Pancreas (tissue), 10 donors: ENCODE data around the gene AMN. TPM values are rescaled to one million over a fixed set of nuclear protein-coding genes. Genes with fewer than 3 reads are reported as not detected.

ENCODE experiments used
- ATAC-seq, 4 donors: fragments of 200-7000 bp; cut with Tn5 transposase; one replicate each; pipeline versions ENCODE4 v1.8.0 to v1.9.1; 2020; ENCODE audit warnings: mild to moderate bottlenecking in 4 of 4, moderate library complexity in 4 of 4
- DNase-seq, 6 donors: peaks; one replicate each; pipeline ENCODE4 v3.0.0-alpha.2; 2020
- FAIRE-seq: peaks from 2 replicates; lab custom pipeline; 2012; peaks lifted over from hg19 to GRCh38; lab: Jason Lieb, UNC
- H3K27ac ChIP-seq, 4 donors: fragments of 200-600 bp; sonication (generic); 1 replicate in 3 of 4; 2 replicates in 1 of 4; pipeline versions ENCODE4 v1.5.0 to v1.8.0; 2020
- H3K27me3 ChIP-seq, 4 donors: fragments of 200-600 bp; one replicate each; pipeline ENCODE4 v1.8.0; 2021
- H3K36me3 ChIP-seq, 3 donors: fragments of 200-600 bp; sonication (generic) in 1 of 3; one replicate each; pipeline versions ENCODE4 v1.5.0 to v1.8.0; 2020 to 2021
- H3K4me1 ChIP-seq, 3 donors: fragments of 200-600 bp; one replicate each; pipeline ENCODE4 v1.8.0; 2021
- H3K4me3 ChIP-seq, 4 donors: fragments of 200-600 bp; sonication (generic) in 2 of 4; one replicate each; pipeline versions ENCODE4 v1.5.0 to v1.8.0; 2020 to 2021
- H3K9me3 ChIP-seq, 4 donors: fragments of 200-600 bp; one replicate each; pipeline ENCODE4 v1.8.0; 2021
- CTCF ChIP-seq, 4 donors: fragments of 200-600 bp; sonication (generic) in 3 of 4; IDR thresholded peaks; one replicate each; pipeline versions ENCODE4 v1.5.0 to v1.8.0; 2021; ENCODE audit warnings: antibody characterized with exemption in 4 of 4
- WGBS, 2 donors: extraction: QIAGEN DNeasy Blood & Tissue Kit; methylation state at CpG; one replicate each; pipeline ENCODE4 v1.1.7; 2013; 5-methylcytosine and 5-hydroxymethylcytosine counted together
- intact Hi-C, 3 donors: fragments of 100-400 bp; cut with DNase I; formaldehyde crosslinking; loops; one replicate each; pipeline versions ENCODE4 v1.11.1 to v1.14.2; 2022
- polyA plus RNA-seq, 2 donors: library from polyadenylated mRNA; stranded (reverse); fragments of 200-250 nt; gene quantifications; one replicate each; pipeline ENCODE4 v1.2.3, GENCODE V29; 2013
- total RNA-seq, 6 donors: library from RNA; stranded (reverse); fragmentation: NEBNext Ultra II Directional in 4 of 6; extraction: Animal tissue kit (Norgen Biotek cat#: 25700) in 4 of 6; gene quantifications; one replicate each; pipeline versions ENCODE4 v1.2.1 to v1.2.4, GENCODE V29; 2021 to 2023
- donor health status: healthy with polysubstance abuse.
- donor health status: DM: no; HTN: no; CAD: no; lungs with moderate emphysema.
- donor health status: DM: no; HTN: no; CAD: no.
- donor health status: control.
- donor health status: control.
- donor health status: Bipolar disorder and iron deficiency.
- donor health status: DM: yes; HTN: yes; CAD: no.
- donor health status: DM: no; HTN: no; CAD: no.
- donor health status: DM: no; HTN: no; CAD: no.
- donor health status: DM: yes; HTN: yes; CAD: no.

The AMN gene
- total and polyA plus RNA-seq, 8 donors, result 1.0 to 4.3 (median 1.5) TPM

- DNase-seq, result no peak
- Histone ChIP-seq H3K27me3 (no peaks in the 10 kb centered on the region), H3K36me3 (no peaks in the 10 kb centered on the region), H3K9me3 (no peaks in the 10 kb centered on the region), H3K27ac (no peak overlapping the region), H3K4me3 (no peak overlapping the region), H3K4me1 (no peaks in the 10 kb centered on the region)
- FAIRE-seq, result no peak
- WGBS, 2 donors, result 93 to 99% methylated on average over 6 of the region's 6 CpGs
- no peak for TF ChIP-seq CTCF (IDR thresholded peaks at IDR 0.05)
- intact Hi-C loops, result no loop called here
- no peak for ATAC-seq
These were observed 24.2 kb upstream of the AMN start for GRCh38 chr14:102898298-102898697.

DNA sequence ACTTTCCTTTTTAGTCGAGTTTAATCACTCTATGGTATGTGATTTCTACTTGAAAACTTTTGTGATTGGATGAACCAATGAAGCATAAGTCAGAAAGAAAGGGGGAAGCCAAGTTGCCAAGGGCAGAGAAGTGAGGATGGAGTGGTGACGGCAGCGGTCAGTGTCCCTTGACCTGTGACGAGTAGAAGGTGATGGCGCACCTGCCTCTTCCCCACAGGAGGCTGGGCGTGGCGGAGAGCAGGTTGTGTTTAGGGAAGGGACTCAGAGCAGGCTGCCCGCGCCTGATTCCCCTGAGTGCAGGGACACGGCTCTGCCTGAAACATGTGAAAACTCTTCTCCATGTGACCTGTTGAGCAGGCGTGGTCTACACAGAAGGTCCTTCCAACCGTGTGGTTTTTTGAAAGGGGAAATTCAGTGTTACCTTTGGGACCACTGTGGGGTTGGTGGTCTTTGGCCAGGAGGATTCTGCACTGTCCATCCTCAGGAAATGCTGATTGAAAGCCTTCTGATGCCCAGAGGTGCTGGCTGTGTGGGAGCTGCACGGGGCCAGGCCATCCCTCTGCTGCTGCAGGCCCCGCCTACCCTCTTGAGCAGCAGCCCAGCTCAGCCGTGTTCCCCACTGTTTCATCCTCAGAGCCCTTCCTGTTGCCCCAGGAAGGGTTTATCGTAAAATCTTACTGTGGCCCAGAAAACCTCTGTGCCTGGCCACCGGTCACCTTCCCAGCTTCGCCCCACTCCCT, 23.5 kb upstream of the AMN start:
- H3K27me3 ChIP-seq, result no peaks in the 10 kb centered on the region
- DNase-seq (no peak), ATAC-seq (no peak), FAIRE-seq (no peak)
- no peak for TF ChIP-seq CTCF (IDR thresholded peaks at IDR 0.05)
- H3K9me3 ChIP-seq, result no peaks in the 10 kb centered on the region
- intact Hi-C loops, result no loop called here
- no peak overlapping the region for H3K4me3 ChIP-seq
- no peak overlapping the region for H3K27ac ChIP-seq
- 87 to 88% methylated on average over 18 of the region's 18 CpGs for WGBS, 2 donors
- no peaks in the 10 kb centered on the region for H3K36me3 ChIP-seq
- H3K4me1 ChIP-seq, result no peaks in the 10 kb centered on the region

DNA sequence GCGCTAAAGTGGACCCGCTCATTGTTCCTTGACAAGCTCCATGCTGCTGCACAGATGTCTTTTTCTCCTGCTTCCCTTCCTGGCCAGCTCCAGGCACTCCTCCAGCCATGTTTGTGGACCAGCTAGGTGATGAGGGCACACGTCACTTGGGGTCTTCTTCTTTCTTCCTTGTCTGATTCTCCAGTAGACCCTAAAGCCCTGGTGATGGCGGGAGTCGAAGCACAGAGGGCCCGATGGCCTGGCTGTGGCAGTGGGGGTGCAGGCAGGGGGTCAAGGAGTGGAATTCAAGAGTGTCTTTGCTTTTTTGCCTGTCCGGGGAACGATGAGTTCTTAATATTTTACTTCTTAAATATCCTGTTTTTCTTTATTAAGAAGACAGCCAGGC, 23.0 kb upstream of the AMN start:
- H3K36me3 ChIP-seq, result no peaks in the 10 kb centered on the region
- no peak overlapping the region for H3K4me3 ChIP-seq
- ATAC-seq (no peak), FAIRE-seq (no peak), DNase-seq (no peak)
- 91 to 94% methylated on average over 8 of the region's 8 CpGs for WGBS, 2 donors
- intact Hi-C loops, result no loop called here
- no peaks in the 10 kb centered on the region for H3K27me3 ChIP-seq
- H3K9me3 ChIP-seq, result no peaks in the 10 kb centered on the region
- no peak overlapping the region for H3K27ac ChIP-seq
- H3K4me1 ChIP-seq, result no peaks in the 10 kb centered on the region
- no peak for TF ChIP-seq CTCF (IDR thresholded peaks at IDR 0.05)

DNA sequence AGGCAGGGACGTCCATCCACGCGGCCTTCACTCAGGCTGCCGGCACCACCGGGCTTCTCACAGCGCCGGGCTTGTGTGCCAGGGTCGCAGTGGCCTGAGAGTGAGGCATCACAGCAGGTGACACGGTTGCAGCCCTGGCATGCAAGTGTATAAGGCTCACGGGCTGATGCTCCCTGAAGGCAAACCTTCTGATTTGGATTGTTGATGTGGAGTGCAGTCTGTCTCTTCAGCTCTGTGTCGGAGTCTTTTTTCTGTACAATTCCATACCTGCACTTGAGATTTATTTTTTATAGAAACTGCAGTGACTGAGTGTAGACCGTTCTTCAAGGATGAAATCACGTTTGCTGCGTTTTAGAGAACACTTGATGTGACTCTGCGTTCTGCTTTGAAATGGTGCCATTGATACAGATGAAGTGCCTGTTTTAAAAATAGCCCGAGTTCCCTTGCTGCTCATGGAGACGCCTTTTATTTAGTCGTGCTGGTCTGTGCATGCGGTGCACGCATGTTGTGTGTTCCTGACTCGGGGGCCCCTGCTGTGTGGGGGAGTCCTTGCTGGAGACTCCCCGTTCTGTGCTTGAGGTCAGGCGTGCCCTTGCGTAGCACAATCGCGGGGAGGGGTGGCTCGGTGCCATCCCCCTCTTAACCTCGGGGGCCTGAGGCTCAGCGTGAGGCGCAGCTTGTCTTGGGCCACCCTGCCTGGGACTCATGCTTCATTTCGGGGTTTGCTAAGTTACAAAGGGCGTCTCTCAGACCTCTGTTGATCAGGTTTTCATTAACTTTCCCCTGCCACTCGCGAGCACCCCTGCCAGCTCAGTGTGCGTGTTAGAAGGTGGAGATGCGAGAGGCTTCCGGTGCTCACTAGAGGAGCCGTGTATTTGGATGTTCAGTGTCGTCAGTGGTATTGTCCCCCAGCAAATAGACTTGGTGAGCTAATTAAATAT, 21.6 kb upstream of the AMN start:
- no peak overlapping the region for H3K27ac ChIP-seq
- H3K9me3 ChIP-seq, result no peaks in the 10 kb centered on the region
- FAIRE-seq (no peak), ATAC-seq (no peak), DNase-seq (no peak)
- no peak for TF ChIP-seq CTCF (IDR thresholded peaks at IDR 0.05)
- no peaks in the 10 kb centered on the region for H3K27me3 ChIP-seq
- 90 to 92% methylated on average over 39 of the region's 39 CpGs for WGBS, 2 donors
- H3K36me3 ChIP-seq, result no peaks in the 10 kb centered on the region
- intact Hi-C loops, result no loop called here
- no peaks in the 10 kb centered on the region for H3K4me1 ChIP-seq
- no peak overlapping the region for H3K4me3 ChIP-seq
